C4-2B (cell line): Measurements from ENCODE around the gene FRMD4A.

Experiments used
- ZFX ChIP-seq: fragments of 450-650 bp; IDR thresholded peaks from 2 replicates; pipeline ENCODE4 v1.6.1; 2017
- TF ChIP-seq, protein P1 (sequence below): fragments of 450-650 bp; conservative IDR thresholded peaks from 2 replicates; pipeline ENCODE4 v1.5.1; 2017; ENCODE audit warnings: mild to moderate bottlenecking

- TF ChIP-seq, protein P1, sequence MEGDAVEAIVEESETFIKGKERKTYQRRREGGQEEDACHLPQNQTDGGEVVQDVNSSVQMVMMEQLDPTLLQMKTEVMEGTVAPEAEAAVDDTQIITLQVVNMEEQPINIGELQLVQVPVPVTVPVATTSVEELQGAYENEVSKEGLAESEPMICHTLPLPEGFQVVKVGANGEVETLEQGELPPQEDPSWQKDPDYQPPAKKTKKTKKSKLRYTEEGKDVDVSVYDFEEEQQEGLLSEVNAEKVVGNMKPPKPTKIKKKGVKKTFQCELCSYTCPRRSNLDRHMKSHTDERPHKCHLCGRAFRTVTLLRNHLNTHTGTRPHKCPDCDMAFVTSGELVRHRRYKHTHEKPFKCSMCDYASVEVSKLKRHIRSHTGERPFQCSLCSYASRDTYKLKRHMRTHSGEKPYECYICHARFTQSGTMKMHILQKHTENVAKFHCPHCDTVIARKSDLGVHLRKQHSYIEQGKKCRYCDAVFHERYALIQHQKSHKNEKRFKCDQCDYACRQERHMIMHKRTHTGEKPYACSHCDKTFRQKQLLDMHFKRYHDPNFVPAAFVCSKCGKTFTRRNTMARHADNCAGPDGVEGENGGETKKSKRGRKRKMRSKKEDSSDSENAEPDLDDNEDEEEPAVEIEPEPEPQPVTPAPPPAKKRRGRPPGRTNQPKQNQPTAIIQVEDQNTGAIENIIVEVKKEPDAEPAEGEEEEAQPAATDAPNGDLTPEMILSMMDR = no peak
- TF ChIP-seq ZFX = no peak
Measured at GRCh38 chr10:14322526-14323188, 8.1 kb downstream of the FRMD4A start.
